ENCODE measurements around the gene PRAF2. TPM values are rescaled to one million over a fixed set of nuclear protein-coding genes. Genes with fewer than 3 reads are reported as not detected.
A peak's percentile ranks its signal among the peaks of the same experiment; 100 is the strongest.

PRAF2 gene
- total and polyA plus RNA-seq, 9 of the 15 experiments (the other 6 are each of a cell fraction or from before 2014, with no cell fraction given): 0.24 to 5.7 (median 2.0) TPM

DNA sequence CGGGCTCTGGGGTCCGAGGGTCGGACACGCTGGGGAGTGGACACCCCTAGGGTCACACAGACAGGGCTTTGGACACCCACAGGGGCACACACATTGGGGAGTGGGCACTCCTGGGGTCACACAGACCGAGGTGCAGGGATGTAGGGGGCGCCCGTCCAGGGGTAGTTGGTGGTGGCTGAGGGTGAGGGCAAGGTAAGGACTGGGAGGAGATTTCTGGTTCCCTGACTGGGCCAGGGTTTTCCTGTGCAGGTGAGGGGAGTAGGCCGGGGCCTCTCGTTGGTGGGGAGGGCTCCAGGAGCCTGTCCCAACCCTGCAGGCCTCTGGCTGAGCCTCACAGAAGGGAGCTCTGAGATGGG lies 27.8 kb upstream of the PRAF2 start (continued):
- no peak for TF ChIP-seq ZNF586 (CRISPR knock-in tag; conservative IDR thresholded peaks at IDR 0.05)
- TF ChIP-seq, protein P1, sequence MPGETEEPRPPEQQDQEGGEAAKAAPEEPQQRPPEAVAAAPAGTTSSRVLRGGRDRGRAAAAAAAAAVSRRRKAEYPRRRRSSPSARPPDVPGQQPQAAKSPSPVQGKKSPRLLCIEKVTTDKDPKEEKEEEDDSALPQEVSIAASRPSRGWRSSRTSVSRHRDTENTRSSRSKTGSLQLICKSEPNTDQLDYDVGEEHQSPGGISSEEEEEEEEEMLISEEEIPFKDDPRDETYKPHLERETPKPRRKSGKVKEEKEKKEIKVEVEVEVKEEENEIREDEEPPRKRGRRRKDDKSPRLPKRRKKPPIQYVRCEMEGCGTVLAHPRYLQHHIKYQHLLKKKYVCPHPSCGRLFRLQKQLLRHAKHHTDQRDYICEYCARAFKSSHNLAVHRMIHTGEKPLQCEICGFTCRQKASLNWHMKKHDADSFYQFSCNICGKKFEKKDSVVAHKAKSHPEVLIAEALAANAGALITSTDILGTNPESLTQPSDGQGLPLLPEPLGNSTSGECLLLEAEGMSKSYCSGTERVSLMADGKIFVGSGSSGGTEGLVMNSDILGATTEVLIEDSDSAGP (CRISPR knock-in tag; IDR thresholded peaks at IDR 0.05): no peak
- TF ChIP-seq SMAD4 (CRISPR knock-in tag; conservative IDR thresholded peaks at IDR 0.05): peak; percentile 38; the same call in 1 of the 2 replicates
- no peak for TF ChIP-seq RBM39 (optimal IDR thresholded peaks at IDR 0.05; ENCODE audit: low read depth, low read length)
- TF ChIP-seq NR2F6 (CRISPR knock-in tag; IDR thresholded peaks at IDR 0.05): no peak
- no peak for TF ChIP-seq ASH1L (IDR thresholded peaks at IDR 0.05; ENCODE audit: borderline replicate concordance, low read depth, partially characterized antibody)
- TF ChIP-seq ZFP30 (CRISPR knock-in tag; IDR thresholded peaks at IDR 0.05; ENCODE audit: borderline replicate concordance): no peak
- TF ChIP-seq SUPT5H (IDR thresholded peaks at IDR 0.05): no peak
- TF ChIP-seq ZNF780A (CRISPR knock-in tag; IDR thresholded peaks at IDR 0.05): no peak
- no peak for TF ChIP-seq POLR3G (IDR thresholded peaks at IDR 0.05; ENCODE audit: extremely low read depth, insufficient read length, insufficient replicate concordance)
- TF ChIP-seq NEUROD1 (IDR thresholded peaks at IDR 0.05; ENCODE audit: borderline replicate concordance, low read depth, low read length, partially characterized antibody): no peak
- TF ChIP-seq, protein P2, sequence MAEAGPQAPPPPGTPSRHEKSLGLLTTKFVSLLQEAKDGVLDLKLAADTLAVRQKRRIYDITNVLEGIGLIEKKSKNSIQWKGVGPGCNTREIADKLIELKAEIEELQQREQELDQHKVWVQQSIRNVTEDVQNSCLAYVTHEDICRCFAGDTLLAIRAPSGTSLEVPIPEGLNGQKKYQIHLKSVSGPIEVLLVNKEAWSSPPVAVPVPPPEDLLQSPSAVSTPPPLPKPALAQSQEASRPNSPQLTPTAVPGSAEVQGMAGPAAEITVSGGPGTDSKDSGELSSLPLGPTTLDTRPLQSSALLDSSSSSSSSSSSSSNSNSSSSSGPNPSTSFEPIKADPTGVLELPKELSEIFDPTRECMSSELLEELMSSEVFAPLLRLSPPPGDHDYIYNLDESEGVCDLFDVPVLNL (CRISPR knock-in tag; IDR thresholded peaks at IDR 0.05; ENCODE audit: low read depth): no peak
- TF ChIP-seq, protein P3, sequence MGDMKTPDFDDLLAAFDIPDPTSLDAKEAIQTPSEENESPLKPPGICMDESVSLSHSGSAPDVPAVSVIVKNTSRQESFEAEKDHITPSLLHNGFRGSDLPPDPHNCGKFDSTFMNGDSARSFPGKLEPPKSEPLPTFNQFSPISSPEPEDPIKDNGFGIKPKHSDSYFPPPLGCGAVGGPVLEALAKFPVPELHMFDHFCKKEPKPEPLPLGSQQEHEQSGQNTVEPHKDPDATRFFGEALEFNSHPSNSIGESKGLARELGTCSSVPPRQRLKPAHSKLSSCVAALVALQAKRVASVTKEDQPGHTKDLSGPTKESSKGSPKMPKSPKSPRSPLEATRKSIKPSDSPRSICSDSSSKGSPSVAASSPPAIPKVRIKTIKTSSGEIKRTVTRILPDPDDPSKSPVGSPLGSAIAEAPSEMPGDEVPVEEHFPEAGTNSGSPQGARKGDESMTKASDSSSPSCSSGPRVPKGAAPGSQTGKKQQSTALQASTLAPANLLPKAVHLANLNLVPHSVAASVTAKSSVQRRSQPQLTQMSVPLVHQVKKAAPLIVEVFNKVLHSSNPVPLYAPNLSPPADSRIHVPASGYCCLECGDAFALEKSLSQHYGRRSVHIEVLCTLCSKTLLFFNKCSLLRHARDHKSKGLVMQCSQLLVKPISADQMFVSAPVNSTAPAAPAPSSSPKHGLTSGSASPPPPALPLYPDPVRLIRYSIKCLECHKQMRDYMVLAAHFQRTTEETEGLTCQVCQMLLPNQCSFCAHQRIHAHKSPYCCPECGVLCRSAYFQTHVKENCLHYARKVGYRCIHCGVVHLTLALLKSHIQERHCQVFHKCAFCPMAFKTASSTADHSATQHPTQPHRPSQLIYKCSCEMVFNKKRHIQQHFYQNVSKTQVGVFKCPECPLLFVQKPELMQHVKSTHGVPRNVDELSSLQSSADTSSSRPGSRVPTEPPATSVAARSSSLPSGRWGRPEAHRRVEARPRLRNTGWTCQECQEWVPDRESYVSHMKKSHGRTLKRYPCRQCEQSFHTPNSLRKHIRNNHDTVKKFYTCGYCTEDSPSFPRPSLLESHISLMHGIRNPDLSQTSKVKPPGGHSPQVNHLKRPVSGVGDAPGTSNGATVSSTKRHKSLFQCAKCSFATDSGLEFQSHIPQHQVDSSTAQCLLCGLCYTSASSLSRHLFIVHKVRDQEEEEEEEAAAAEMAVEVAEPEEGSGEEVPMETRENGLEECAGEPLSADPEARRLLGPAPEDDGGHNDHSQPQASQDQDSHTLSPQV (IDR thresholded peaks at IDR 0.05): peak; percentile 11; the same call in 1 of the 2 replicates
- no peak for TF ChIP-seq MYC (IDR thresholded peaks at IDR 0.05; ENCODE audit: low read depth, low read length)
- no peak for TF ChIP-seq MYC (CRISPR knock-in tag; IDR thresholded peaks at IDR 0.05; ENCODE audit: borderline replicate concordance, low read depth)
- no peak for TF ChIP-seq RBM34 (IDR thresholded peaks at IDR 0.05; ENCODE audit: borderline replicate concordance, insufficient read depth, low read length)
- TF ChIP-seq TEAD1 (CRISPR knock-in tag; IDR thresholded peaks at IDR 0.05): no peak
- TF ChIP-seq ZNF717 (CRISPR knock-in tag; IDR thresholded peaks at IDR 0.05): no peak
- TF ChIP-seq, protein P4, sequence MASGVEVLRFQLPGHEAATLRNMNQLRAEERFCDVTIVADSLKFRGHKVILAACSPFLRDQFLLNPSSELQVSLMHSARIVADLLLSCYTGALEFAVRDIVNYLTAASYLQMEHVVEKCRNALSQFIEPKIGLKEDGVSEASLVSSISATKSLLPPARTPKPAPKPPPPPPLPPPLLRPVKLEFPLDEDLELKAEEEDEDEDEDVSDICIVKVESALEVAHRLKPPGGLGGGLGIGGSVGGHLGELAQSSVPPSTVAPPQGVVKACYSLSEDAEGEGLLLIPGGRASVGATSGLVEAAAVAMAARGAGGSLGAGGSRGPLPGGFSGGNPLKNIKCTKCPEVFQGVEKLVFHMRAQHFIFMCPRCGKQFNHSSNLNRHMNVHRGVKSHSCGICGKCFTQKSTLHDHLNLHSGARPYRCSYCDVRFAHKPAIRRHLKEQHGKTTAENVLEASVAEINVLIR (CRISPR knock-in tag; IDR thresholded peaks at IDR 0.05): no peak
- TF ChIP-seq, protein P5, sequence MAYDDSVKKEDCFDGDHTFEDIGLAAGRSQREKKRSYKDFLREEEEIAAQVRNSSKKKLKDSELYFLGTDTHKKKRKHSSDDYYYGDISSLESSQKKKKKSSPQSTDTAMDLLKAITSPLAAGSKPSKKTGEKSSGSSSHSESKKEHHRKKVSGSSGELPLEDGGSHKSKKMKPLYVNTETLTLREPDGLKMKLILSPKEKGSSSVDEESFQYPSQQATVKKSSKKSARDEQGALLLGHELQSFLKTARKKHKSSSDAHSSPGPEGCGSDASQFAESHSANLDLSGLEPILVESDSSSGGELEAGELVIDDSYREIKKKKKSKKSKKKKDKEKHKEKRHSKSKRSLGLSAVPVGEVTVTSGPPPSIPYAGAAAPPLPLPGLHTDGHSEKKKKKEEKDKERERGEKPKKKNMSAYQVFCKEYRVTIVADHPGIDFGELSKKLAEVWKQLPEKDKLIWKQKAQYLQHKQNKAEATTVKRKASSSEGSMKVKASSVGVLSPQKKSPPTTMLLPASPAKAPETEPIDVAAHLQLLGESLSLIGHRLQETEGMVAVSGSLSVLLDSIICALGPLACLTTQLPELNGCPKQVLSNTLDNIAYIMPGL (CRISPR knock-in tag; IDR thresholded peaks at IDR 0.05): 0 out of 2 replicates have a peak, but pooled peaks have one; percentile 68
